HepG2 (cell line): Measurements from ENCODE around the gene ANKRD6. TPM values are rescaled to one million over a fixed set of nuclear protein-coding genes. Genes with fewer than 3 reads are reported as not detected.

Source experiments
- AHDC1 ChIP-seq: sonication (generic); formaldehyde crosslinking; IDR thresholded peaks from 2 replicates; pipeline ENCODE4 v1.5.1; 2020; ENCODE audit warnings: mild to moderate bottlenecking, missing genetic modification reagents, borderline replicate concordance
- ARID5B ChIP-seq: IDR thresholded peaks from 2 replicates; pipeline ENCODE4 v1.4.0; 2020; ENCODE audit warnings: mild to moderate bottlenecking, missing genetic modification reagents
- CENPT ChIP-seq: sonication (generic); formaldehyde crosslinking; IDR thresholded peaks from 2 replicates; pipeline ENCODE4 v1.8.0; 2022; ENCODE audit warnings: low read depth, mild to moderate bottlenecking, moderate library complexity, missing genetic modification reagents
- ELF3 ChIP-seq: IDR thresholded peaks from 2 replicates; pipeline ENCODE4 v1.6.1; 2016; ENCODE audit warnings: missing genetic modification reagents, missing compliant biosample characterization
- FOXA1 ChIP-seq, 2 experiments: fragments of 450-650 bp in 1 of 2; sonication (generic) in 1 of 2; formaldehyde crosslinking in 1 of 2; IDR thresholded peaks; 2 replicates each; pipeline versions ENCODE4 v1.4.0 to v1.6.1; 2016 to 2020; ENCODE audit warnings: missing genetic modification reagents in 1 of 2
- HNF4G ChIP-seq, 2 experiments: sonication (generic) in 1 of 2; formaldehyde crosslinking in 1 of 2; IDR thresholded peaks; 2 replicates each; pipeline versions ENCODE4 v1.4.0 to v1.6.1; 2011 to 2020; ENCODE audit warnings: borderline replicate concordance in 2 of 2, low read depth in 2 of 2, mild to moderate bottlenecking in 2 of 2, low read length in 1 of 2, missing genetic modification reagents in 1 of 2, moderate library complexity in 1 of 2
- HOXA5 ChIP-seq: sonication (generic); formaldehyde crosslinking; IDR thresholded peaks from 2 replicates; pipeline ENCODE4 v1.4.0; 2020; ENCODE audit warnings: missing genetic modification reagents
- MED13 ChIP-seq: sonication (generic); formaldehyde crosslinking; IDR thresholded peaks from 2 replicates; pipeline ENCODE4 v1.5.0; 2020; ENCODE audit warnings: missing genetic modification reagents
- NCOA2 ChIP-seq: sonication (generic); formaldehyde crosslinking; IDR thresholded peaks from 2 replicates; pipeline ENCODE4 v1.8.0; 2022; ENCODE audit warnings: inconsistent platforms
- NR2F1 ChIP-seq, 2 experiments: fragments of 450-650 bp in 1 of 2; formaldehyde crosslinking in 1 of 2; IDR thresholded peaks; 2 replicates each; pipeline versions ENCODE4 v1.5.0 to v1.6.1; 2016 to 2020; ENCODE audit warnings: mild to moderate bottlenecking in 1 of 2, missing compliant biosample characterization in 1 of 2, missing genetic modification reagents in 1 of 2, moderate library complexity in 1 of 2
- RARA ChIP-seq: IDR thresholded peaks from 2 replicates; pipeline ENCODE4 v1.6.1; 2016; ENCODE audit warnings: missing genetic modification reagents, missing compliant biosample characterization
- SYNCRIP ChIP-seq: fragments of 200-400 bp; formaldehyde crosslinking; IDR thresholded peaks from 2 replicates; pipeline ENCODE4 v1.6.1; 2018; ENCODE audit warnings: mild to moderate bottlenecking, low read depth, low read length; ENCODE audit not compliant: insufficient read depth
- TCF7 ChIP-seq: sonication (generic); IDR thresholded peaks from 2 replicates; pipeline ENCODE4 v1.6.1; 2016; ENCODE audit warnings: antibody characterized with exemption, low read depth
- TEAD3 ChIP-seq: optimal IDR thresholded peaks from 2 replicates; pipeline ENCODE3; 2016; ENCODE audit warnings: borderline replicate concordance
- ZFAT ChIP-seq: sonication (generic); formaldehyde crosslinking; conservative IDR thresholded peaks from 2 replicates; pipeline ENCODE4 v1.8.1; 2023; ENCODE audit warnings: missing genetic modification reagents, inconsistent platforms
- ZNF556 ChIP-seq: sonication (generic); formaldehyde crosslinking; IDR thresholded peaks from 2 replicates; pipeline ENCODE4 v1.4.0; 2020; ENCODE audit warnings: mild to moderate bottlenecking, missing genetic modification reagents, borderline replicate concordance
- ZNF749 ChIP-seq: sonication (generic); formaldehyde crosslinking; IDR thresholded peaks from 2 replicates; pipeline ENCODE4 v1.8.0; 2022; ENCODE audit warnings: mild to moderate bottlenecking, missing genetic modification reagents, moderate library complexity, borderline replicate concordance
- ZNF773 ChIP-seq: sonication (generic); formaldehyde crosslinking; IDR thresholded peaks from 2 replicates; pipeline ENCODE4 v1.4.0; 2020; ENCODE audit warnings: missing genetic modification reagents, borderline replicate concordance
- polyA plus RNA-seq, 8 experiments: library from polyadenylated mRNA; depleted of rRNA in 3 of 8; stranded (reverse) in 7 of 8; unstranded in 1 of 8; fragments of >200 nt; fragmentation: Illumina TruSeq in 4 of 8; extraction: Trizol in 4 of 8; gene quantifications; 2 replicates each; pipeline versions ENCODE4 v1.2.1 to v1.2.3, GENCODE V29; 2011 to 2016; ENCODE audit warnings: low read depth in 4 of 8, missing spikeins in 1 of 8, mixed read lengths in 1 of 8; ENCODE audit not compliant: insufficient read depth in 1 of 8
- total RNA-seq, 5 experiments: library from RNA; depleted of rRNA; stranded (reverse); fragments of >200 nt; fragmentation: Illumina TruSeq; extraction: Trizol; gene quantifications; 2 replicates each; pipeline ENCODE4 v1.2.3, GENCODE V29; 2016; ENCODE audit warnings: low read depth in 1 of 5
- TF ChIP-seq, protein P1 (sequence below): sonication (generic); formaldehyde crosslinking; IDR thresholded peaks from 2 replicates; pipeline ENCODE4 v1.8.0; 2022; ENCODE audit warnings: mild to moderate bottlenecking, missing genetic modification reagents

The ANKRD6 gene
- total and polyA plus RNA-seq, 2 of the 13 experiments (the other 11 are each of a cell fraction or from before 2014, with no cell fraction given) = 0.18 to 0.36 TPM

DNA sequence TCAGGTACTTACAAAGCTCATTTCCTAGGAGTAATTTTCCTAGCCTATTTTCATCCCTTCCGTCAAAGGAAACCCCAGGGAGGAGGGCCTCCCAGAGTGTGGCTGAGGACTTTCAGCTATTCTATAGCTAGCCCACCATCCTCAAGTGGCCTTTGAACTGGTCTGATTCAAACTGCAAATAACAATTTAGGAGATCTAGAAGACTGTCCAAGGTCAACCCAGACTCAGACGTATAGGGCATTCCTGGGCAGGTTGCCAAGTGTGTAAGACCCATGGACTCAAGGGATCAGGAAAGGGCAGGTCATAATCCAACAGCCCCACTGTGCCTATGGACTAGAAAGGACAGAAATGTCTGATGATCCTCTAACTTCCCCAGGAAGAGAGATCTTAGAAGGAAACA is 18.7 kb upstream of the ANKRD6 start (continued):
- TF ChIP-seq ZFAT (CRISPR knock-in tag) (no peak), TCF7 (peak; percentile 18; the same call in 1 of the 2 replicates), NCOA2 (CRISPR knock-in tag) (0 out of 2 replicates have a peak, but pooled peaks have one; percentile 26), ZNF749 (CRISPR knock-in tag) (no peak), ZNF556 (no peak), ELF3 (CRISPR knock-in tag) (no peak), CENPT (CRISPR knock-in tag) (no peak), TEAD3 (CRISPR knock-in tag) (peak; percentile 58), MED13 (CRISPR knock-in tag) (0 out of 2 replicates have a peak, but pooled peaks have one; percentile 31), HNF4G (IDR thresholded peaks at IDR 0.05; ENCODE audit: borderline replicate concordance, low read depth, low read length) (peak; percentile 79), HNF4G (CRISPR knock-in tag; IDR thresholded peaks at IDR 0.05; ENCODE audit: borderline replicate concordance, low read depth) (no peak), AHDC1 (CRISPR knock-in tag) (peak; percentile 40; the same call in 1 of the 2 replicates), NR2F1 (CRISPR knock-in tag; IDR thresholded peaks at IDR 0.05) (peak; percentile 52 to 73; a peak in 2 of 4 replicates), SYNCRIP (no peak), FOXA1 (IDR thresholded peaks at IDR 0.05) (no peak), FOXA1 (CRISPR knock-in tag; IDR thresholded peaks at IDR 0.05) (0 out of 2 replicates have a peak, but pooled peaks have one; percentile 11), ARID5B (CRISPR knock-in tag) (peak; percentile 74), HOXA5 (CRISPR knock-in tag) (no peak), RARA (CRISPR knock-in tag) (peak; percentile 52; the same call in 1 of the 2 replicates), ZNF773 (CRISPR knock-in tag) (no peak)
- TF ChIP-seq, protein P1, sequence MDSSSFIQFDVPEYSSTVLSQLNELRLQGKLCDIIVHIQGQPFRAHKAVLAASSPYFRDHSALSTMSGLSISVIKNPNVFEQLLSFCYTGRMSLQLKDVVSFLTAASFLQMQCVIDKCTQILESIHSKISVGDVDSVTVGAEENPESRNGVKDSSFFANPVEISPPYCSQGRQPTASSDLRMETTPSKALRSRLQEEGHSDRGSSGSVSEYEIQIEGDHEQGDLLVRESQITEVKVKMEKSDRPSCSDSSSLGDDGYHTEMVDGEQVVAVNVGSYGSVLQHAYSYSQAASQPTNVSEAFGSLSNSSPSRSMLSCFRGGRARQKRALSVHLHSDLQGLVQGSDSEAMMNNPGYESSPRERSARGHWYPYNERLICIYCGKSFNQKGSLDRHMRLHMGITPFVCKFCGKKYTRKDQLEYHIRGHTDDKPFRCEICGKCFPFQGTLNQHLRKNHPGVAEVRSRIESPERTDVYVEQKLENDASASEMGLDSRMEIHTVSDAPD (CRISPR knock-in tag) = no peak
